ENCODE results near the gene SULT6B1. TPM values are rescaled to one million over a fixed set of nuclear protein-coding genes. Genes with fewer than 3 reads are reported as not detected.

Gene SULT6B1
- total RNA-seq, 2 donors from 2014 or later, result not detected

GRCh38 chr2:37156071-37156856 lies 32.2 kb downstream of the SULT6B1 start:
- ATAC-seq, result peak; percentile 53
- intact Hi-C loops (cut with DNase I, micrococcal nuclease), result no loop called here
- peak; percentile 50 to 70 for DNase-seq

- no peak for DNase-seq
- ATAC-seq, result no peak
- intact Hi-C loops (cut with DNase I, micrococcal nuclease), result no loop called here
Observed at GRCh38 chr2:37154785-37155184, 33.7 kb downstream of the SULT6B1 start.

GRCh38 chr2:37153224-37153623 lies 35.2 kb downstream of the SULT6B1 start:
- no peak for ATAC-seq
- no peak for DNase-seq
- intact Hi-C loops (cut with DNase I, micrococcal nuclease), result no loop called here

- ATAC-seq (peak; percentile 75), DNase-seq (no peak)
- intact Hi-C loops (cut with DNase I, micrococcal nuclease), result no loop called here
Observed at GRCh38 chr2:37149626-37150322, 38.7 kb downstream of the SULT6B1 start.

- ATAC-seq (peak; percentile 44), DNase-seq (no peak)
- intact Hi-C loops (cut with DNase I, micrococcal nuclease), result no loop called here
Observed at GRCh38 chr2:37148325-37148724, 40.1 kb downstream of the SULT6B1 start.

- peak; percentile 82 for ATAC-seq
- no peak for DNase-seq
- intact Hi-C loops (cut with DNase I, micrococcal nuclease), result no loop called here
Observed at GRCh38 chr2:37146062-37146461, 42.4 kb downstream of the SULT6B1 start.

- intact Hi-C loops (cut with DNase I, micrococcal nuclease), result no loop called here
- ATAC-seq (no peak), DNase-seq (no peak)
Observed at GRCh38 chr2:37143974-37144373, 44.5 kb downstream of the SULT6B1 start.

- no peak for DNase-seq
- ATAC-seq, result no peak
- intact Hi-C loops (cut with DNase I, micrococcal nuclease), result no loop called here
Observed at GRCh38 chr2:37142546-37142945, 45.9 kb downstream of the SULT6B1 start.

- DNase-seq, result no peak
- ATAC-seq, result no peak
- intact Hi-C loops (cut with DNase I, micrococcal nuclease), result no loop called here
Observed at GRCh38 chr2:37132914-37133313, 55.6 kb downstream of the SULT6B1 start.

- DNase-seq (no peak), ATAC-seq (no peak)
- intact Hi-C loops (cut with DNase I, micrococcal nuclease), result no loop called here
Observed at GRCh38 chr2:37125416-37125815, 63.1 kb downstream of the SULT6B1 start.

- ATAC-seq (no peak), DNase-seq (no peak)
- intact Hi-C loops (cut with DNase I, micrococcal nuclease), result no loop called here
Observed at GRCh38 chr2:37119157-37119556, 69.3 kb downstream of the SULT6B1 start.

Other genes starting within 250 kb of the SULT6B1 start
- 10 to 100 TPM; 36.8 to 45.8 TPM for gene STRN, start 222.1 kb downstream of the SULT6B1 start, total RNA-seq
- gene HEATR5B, start 104.3 kb downstream of the SULT6B1 start, total RNA-seq, result 10 to 100 TPM; 20.6 to 21.2 TPM
- gene GPATCH11, start 104.2 kb downstream of the SULT6B1 start, total RNA-seq, result 1 to 10 TPM; 4.1 to 5.6 TPM
- gene EIF2AK2, start 31.7 kb downstream of the SULT6B1 start, total RNA-seq, result 10 to 100 TPM; 27.3 to 35.9 TPM
- gene CEBPZOS, start 7.8 kb upstream of the SULT6B1 start, total RNA-seq, result 10 to 100 TPM; 33.9 to 38.6 TPM
- gene CEBPZ, start 42.9 kb upstream of the SULT6B1 start, total RNA-seq, result 10 to 100 TPM; 36.9 to 40.0 TPM
- 10 to 100 TPM; 11.4 to 12.3 TPM for gene NDUFAF7, start 43.0 kb upstream of the SULT6B1 start, total RNA-seq
- gene PRKD3, start 136.2 kb upstream of the SULT6B1 start, total RNA-seq, result 10 to 100 TPM; 16.8 to 23.5 TPM
- 1 to 10 TPM; 4.2 to 7.9 TPM for gene QPCT, start 156.0 kb upstream of the SULT6B1 start, total RNA-seq

Measured in left colon (tissue), 2 donors.